ENCODE results near the gene RAB11FIP3.

- TF ChIP-seq CTCF (conservative IDR thresholded peaks at IDR 0.05): no peak
- no peak for TF ChIP-seq ZFX (IDR thresholded peaks at IDR 0.05)
Observed at GRCh38 chr16:567373-568256, 142.2 kb downstream of the RAB11FIP3 start.

All from C4-2B (cell line).